ENCODE data around the gene ATP9A.
"Not testable (repeated sequence)": the region's sequence is repeated elsewhere in the genome, so short reads cannot be mapped to it uniquely, and the experiment has no call there.

The ATP9A gene

GRCh38 chr20:51660672-51661608 lies 107.2 kb downstream of the ATP9A start:
- no peak for DNase-seq (ENCODE audit: low read depth in 1 of 2, low spot score in 1 of 2)

GRCh38 chr20:51659491-51660050 lies 108.6 kb downstream of the ATP9A start:
- DNase-seq (ENCODE audit: low read depth in 1 of 2, low spot score in 1 of 2): no peak

GRCh38 chr20:51656726-51657260 lies 111.4 kb downstream of the ATP9A start:
- DNase-seq (ENCODE audit: low read depth in 1 of 2, low spot score in 1 of 2): no peak

- not testable (repeated sequence) for DNase-seq (ENCODE audit: low read depth in 1 of 2, low spot score in 1 of 2)
These were observed 112.1 kb downstream of the ATP9A start for GRCh38 chr20:51656089-51656488.

GRCh38 chr20:51654495-51654894 lies 113.7 kb downstream of the ATP9A start:
- no peak for DNase-seq (ENCODE audit: low read depth in 1 of 2, low spot score in 1 of 2)

- DNase-seq (ENCODE audit: low read depth in 1 of 2, low spot score in 1 of 2): no peak
These were observed 114.1 kb downstream of the ATP9A start for GRCh38 chr20:51654060-51654459.

- no peak for DNase-seq (ENCODE audit: low read depth in 1 of 2, low spot score in 1 of 2)
These were observed 115.0 kb downstream of the ATP9A start for GRCh38 chr20:51653226-51653625.

GRCh38 chr20:51651921-51652549 lies 116.2 kb downstream of the ATP9A start:
- no peak for DNase-seq (ENCODE audit: low read depth in 1 of 2, low spot score in 1 of 2)

- no peak for DNase-seq (ENCODE audit: low read depth in 1 of 2, low spot score in 1 of 2)
These were observed 117.5 kb downstream of the ATP9A start for GRCh38 chr20:51650685-51651134.

GRCh38 chr20:51648571-51648947 lies 119.6 kb downstream of the ATP9A start:
- DNase-seq (ENCODE audit: low read depth in 1 of 2, low spot score in 1 of 2): no peak

- no peak for DNase-seq (ENCODE audit: low read depth in 1 of 2, low spot score in 1 of 2)
These were observed 120.3 kb downstream of the ATP9A start for GRCh38 chr20:51647674-51648570.

GRCh38 chr20:51643810-51644209 lies 124.4 kb downstream of the ATP9A start:
- not testable (repeated sequence) for DNase-seq (ENCODE audit: low read depth in 1 of 2, low spot score in 1 of 2)

- no peak for DNase-seq (ENCODE audit: low read depth in 1 of 2, low spot score in 1 of 2)
These were observed 124.8 kb downstream of the ATP9A start for GRCh38 chr20:51643390-51643789.

- DNase-seq (ENCODE audit: low read depth in 1 of 2, low spot score in 1 of 2): no peak
These were observed 126.3 kb downstream of the ATP9A start for GRCh38 chr20:51641866-51642265.

GRCh38 chr20:51640743-51641142 lies 127.4 kb downstream of the ATP9A start:
- no peak for DNase-seq (ENCODE audit: low read depth in 1 of 2, low spot score in 1 of 2)

- DNase-seq (ENCODE audit: low read depth in 1 of 2, low spot score in 1 of 2): peak; percentile 28 to 49
These were observed 128.9 kb downstream of the ATP9A start for GRCh38 chr20:51639206-51639832.

GRCh38 chr20:51637241-51637640 lies 130.9 kb downstream of the ATP9A start:
- no peak for DNase-seq (ENCODE audit: low read depth in 1 of 2, low spot score in 1 of 2)

GRCh38 chr20:51636123-51636522 lies 132.1 kb downstream of the ATP9A start:
- peak in 1 of 2 donors; percentile 21 for DNase-seq (ENCODE audit: low read depth in 1 of 2, low spot score in 1 of 2)

- DNase-seq (ENCODE audit: low read depth in 1 of 2, low spot score in 1 of 2): no peak
These were observed 132.5 kb downstream of the ATP9A start for GRCh38 chr20:51635680-51636079.

GRCh38 chr20:51634877-51635276 lies 133.3 kb downstream of the ATP9A start:
- DNase-seq (ENCODE audit: low read depth in 1 of 2, low spot score in 1 of 2): no peak
